ENCODE results near the gene ZNF397.

ZNF397 gene

DNA sequence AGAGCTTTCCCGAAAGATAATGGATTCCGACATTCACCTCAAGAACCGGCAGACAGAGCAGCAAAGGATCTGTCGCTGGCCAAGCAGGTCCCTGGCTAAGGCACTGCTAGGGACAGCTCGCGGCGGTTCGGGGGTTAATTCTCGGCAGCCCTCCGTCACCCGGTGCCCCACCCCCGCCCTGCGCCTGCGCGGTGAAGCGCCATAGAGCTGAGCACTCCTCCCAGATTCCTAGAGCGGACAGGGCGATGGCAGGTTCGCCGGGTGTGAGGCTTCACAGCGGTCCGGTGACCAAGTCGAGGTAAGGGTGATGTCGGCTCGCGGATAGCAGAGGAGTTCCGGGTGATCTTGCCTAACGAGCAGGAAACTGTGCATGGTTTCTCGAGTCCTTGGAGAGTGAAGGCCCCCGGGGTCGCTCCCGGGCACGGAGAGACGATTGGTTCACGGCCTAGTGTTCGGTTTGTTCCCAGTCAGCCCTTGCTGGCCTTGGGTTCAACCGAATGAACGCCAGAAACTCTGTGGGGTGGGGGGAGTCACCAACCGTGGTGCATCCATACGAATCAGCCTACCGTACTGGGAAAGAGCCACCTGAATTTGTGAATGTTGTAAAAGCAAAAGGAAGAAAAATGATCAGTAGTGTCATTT, 49.4 kb downstream of the ZNF397 start, which contains the start of gene ZSCAN30:
TSS of gene ZSCAN30 (minus strand) at position 136 of the 642 bp plus-strand sequence. CDS start 25,877 bp downstream, outside the sequence.
- DNase-seq: peak; percentile 60 to 96 (median 92)

DNA sequence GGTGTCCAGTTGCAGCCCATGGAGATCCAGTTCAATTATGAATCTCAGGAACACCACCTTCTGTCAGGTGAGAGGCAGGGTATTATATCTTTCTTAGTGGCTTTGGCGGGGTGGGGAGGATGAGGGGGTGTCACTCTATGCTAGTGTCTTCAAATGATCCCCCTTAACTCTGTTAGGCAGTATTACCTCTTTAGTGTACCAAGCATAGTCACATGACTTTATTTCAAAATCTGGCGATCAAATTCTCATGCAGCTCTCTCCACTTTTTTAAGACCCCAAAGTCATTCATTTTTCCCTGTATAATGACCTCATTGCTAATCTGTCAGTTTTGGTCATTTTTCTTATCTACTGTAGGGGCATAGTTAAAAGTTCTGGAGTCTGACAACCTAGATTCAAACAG, 50.3 kb downstream of the ZNF397 start:
- DNase-seq: no peak

DNA sequence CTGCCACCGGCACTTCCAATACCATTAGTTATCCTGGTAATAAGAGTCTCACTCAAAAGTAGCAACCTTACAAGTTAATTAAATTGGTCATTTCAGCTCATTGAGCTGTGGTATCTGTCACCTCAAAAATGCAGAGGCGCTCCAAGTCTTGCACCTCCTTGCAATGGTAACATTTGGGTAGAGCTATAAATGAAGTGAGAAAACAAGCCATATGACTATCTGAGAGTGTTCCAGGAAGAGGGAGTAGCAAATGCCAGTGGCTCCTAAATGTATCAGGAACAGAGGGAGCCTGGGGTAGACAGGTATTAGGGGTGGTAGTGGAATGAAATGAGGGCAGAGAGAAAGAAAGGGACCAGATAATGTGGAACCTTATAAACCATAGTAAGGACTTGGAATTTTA, 55.2 kb downstream of the ZNF397 start:
- DNase-seq: no peak

DNA sequence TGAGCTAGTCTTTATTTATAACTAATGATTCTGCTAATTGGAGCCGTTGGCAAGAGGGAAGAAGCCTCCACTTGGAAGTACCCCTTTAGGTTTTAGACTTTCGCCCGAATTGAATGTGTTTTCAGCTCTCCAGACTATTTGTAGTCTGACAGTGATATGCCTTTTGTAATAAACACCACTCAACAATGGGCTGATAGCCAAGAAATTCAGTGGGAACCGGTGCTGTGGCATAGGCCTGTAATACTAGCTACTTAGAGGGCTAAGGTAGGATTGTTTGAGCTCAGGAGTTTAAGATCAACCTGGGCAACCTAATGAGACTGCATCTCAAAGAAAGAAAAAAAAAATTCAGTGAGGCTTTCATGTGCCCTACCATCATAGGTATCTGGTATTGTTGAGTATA, 62.8 kb downstream of the ZNF397 start:
- DNase-seq: no peak

DNA sequence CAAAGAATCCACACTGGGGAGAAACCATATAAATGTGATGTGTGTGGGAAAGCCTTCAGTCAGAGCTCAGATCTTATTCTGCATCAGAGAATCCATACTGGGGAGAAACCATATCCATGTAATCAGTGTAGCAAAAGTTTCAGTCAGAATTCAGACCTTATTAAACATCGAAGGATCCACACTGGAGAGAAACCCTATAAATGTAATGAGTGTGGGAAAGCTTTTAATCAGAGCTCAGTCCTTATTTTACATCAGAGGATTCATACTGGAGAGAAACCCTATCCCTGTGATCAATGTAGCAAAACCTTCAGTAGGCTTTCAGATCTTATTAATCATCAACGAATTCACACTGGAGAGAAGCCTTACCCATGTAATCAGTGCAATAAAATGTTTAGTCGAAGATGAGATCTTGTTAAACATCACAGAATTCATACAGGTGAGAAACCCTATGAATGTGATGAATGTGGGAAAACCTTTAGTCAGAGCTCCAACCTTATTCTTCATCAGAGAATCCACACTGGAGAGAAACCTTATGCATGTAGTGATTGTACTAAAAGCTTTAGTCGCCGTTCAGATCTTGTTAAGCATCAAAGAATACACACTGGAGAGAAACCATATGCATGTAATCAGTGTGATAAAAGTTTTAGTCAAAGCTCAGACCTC, 65.9 kb downstream of the ZNF397 start:
- DNase-seq: no peak

Measured in nucleus accumbens (tissue), 56 donors.